Esophagus muscularis mucosa (tissue), 4 donors: ENCODE results near the gene ATG16L2. TPM values are rescaled to one million over a fixed set of nuclear protein-coding genes. Genes with fewer than 3 reads are reported as not detected.
A peak's percentile ranks its signal among the peaks of the same experiment; 100 is the strongest.

Experiments used
- DNase-seq: peaks from one replicate; pipeline ENCODE4 v3.0.0-alpha.2; 2017; ENCODE audit errors: extremely low spot score
- H3K27ac ChIP-seq, 4 donors: fragments of 200-600 bp; sonication (generic); replicated peaks in 1 of 4; 1 replicate in 3 of 4; 2 replicates in 1 of 4; pipeline ENCODE4 v1.5.1; 2016 to 2019; ENCODE audit warnings: mild to moderate bottlenecking in 1 of 4
- H3K27me3 ChIP-seq, 4 donors: fragments of 200-600 bp; sonication (generic); one replicate each; pipeline versions ENCODE4 v1.5.1 to v1.6.0; 2016 to 2019
- H3K36me3 ChIP-seq, 4 donors: fragments of 200-600 bp; sonication (generic); one replicate each; pipeline ENCODE4 v1.5.1; 2016 to 2019
- H3K4me1 ChIP-seq, 4 donors: fragments of 200-600 bp; sonication (generic); one replicate each; pipeline ENCODE4 v1.5.1; 2016 to 2019
- H3K4me3 ChIP-seq, 4 donors: fragments of 200-600 bp; sonication (generic); 1 replicate in 2 of 4; 2 replicates in 2 of 4; pipeline ENCODE4 v1.5.1; 2016 to 2019; ENCODE audit warnings: mild to moderate bottlenecking in 4 of 4, moderate library complexity in 1 of 4
- H3K9me3 ChIP-seq, 4 donors: fragments of 200-600 bp; sonication (generic); 1 replicate in 3 of 4; 2 replicates in 1 of 4; pipeline ENCODE4 v1.5.1; 2016 to 2019
- CTCF ChIP-seq, 3 experiments: fragments of 200-600 bp in 2 of 3; fragments of 450-650 bp in 1 of 3; sonication (generic) in 2 of 3; IDR thresholded peaks; one replicate each; pipeline ENCODE4 v1.5.1; 2017 to 2019; ENCODE audit warnings: antibody characterized with exemption in 3 of 3, mild to moderate bottlenecking in 2 of 3, moderate library complexity in 1 of 3
- EP300 ChIP-seq: sonication (generic); formaldehyde crosslinking; IDR thresholded peaks from one replicate; pipeline ENCODE4 v1.6.1; 2017; ENCODE audit warnings: antibody characterized with exemption
- POLR2A ChIP-seq: fragments of 450-650 bp; IDR thresholded peaks from one replicate; pipeline ENCODE4 v1.6.1; 2017; ENCODE audit warnings: antibody characterized with exemption, moderate library complexity, mild to moderate bottlenecking, low read depth
- POLR2AphosphoS5 ChIP-seq, 2 donors: sonication (generic); formaldehyde crosslinking; IDR thresholded peaks; one replicate each; pipeline ENCODE4 v1.6.1; 2017; ENCODE audit warnings: antibody characterized with exemption in 2 of 2
- WGBS: methylation state at CpG from one replicate; pipeline ENCODE4 v1.1.5; 2018; 5-methylcytosine and 5-hydroxymethylcytosine counted together
- intact Hi-C: fragments of 100-400 bp; cut with DNase I; formaldehyde crosslinking; loops from one replicate; pipeline ENCODE4 v1.15.1; 2023
- total RNA-seq, 4 donors: library from RNA; depleted of rRNA; stranded (reverse); fragments of >200 nt; gene quantifications; one replicate each; pipeline versions ENCODE4 v1.1.0 to v1.2.1, GENCODE V29; 2016

ATG16L2 gene
- total RNA-seq, 4 donors from 2014 or later, result 11.8 to 19.3 (median 18.2) TPM

GRCh38 chr11:72842653-72843330, 28.6 kb downstream of the ATG16L2 start:
- 88% methylated on average over 14 of the region's 14 CpGs for WGBS
- no peak for DNase-seq
- H3K27me3 ChIP-seq, result no peaks in the 10 kb centered on the region
- H3K36me3 ChIP-seq, result peaks cover 20 to 81% (median 47%) of the 10 kb centered on the region in 4 donors
- intact Hi-C loops, result no loop called here
- H3K9me3 ChIP-seq, result no peaks in the 10 kb centered on the region
- TF ChIP-seq POLR2A (no peak), POLR2AphosphoS5 (IDR thresholded peaks at IDR 0.05) (no peak), CTCF (IDR thresholded peaks at IDR 0.05) (no peak), EP300 (no peak)
- peaks cover 0 to 24% (median 2%) of the 10 kb centered on the region in 4 donors for H3K4me1 ChIP-seq
- no peak overlapping the region for H3K4me3 ChIP-seq
- H3K27ac ChIP-seq, result no peak overlapping the region

- no peak overlapping the region for H3K4me3 ChIP-seq
- TF ChIP-seq CTCF (IDR thresholded peaks at IDR 0.05) (no peak), POLR2AphosphoS5 (IDR thresholded peaks at IDR 0.05) (no peak), POLR2A (no peak), EP300 (no peak)
- H3K9me3 ChIP-seq, result no peaks in the 10 kb centered on the region
- no peak for DNase-seq
- intact Hi-C loops, result no loop called here
- H3K36me3 ChIP-seq, result peaks cover 13 to 66% (median 36%) of the 10 kb centered on the region in 4 donors
- WGBS, result 78% methylated on average over 4 of the region's 4 CpGs
- H3K27me3 ChIP-seq, result no peaks in the 10 kb centered on the region
- peaks cover 0 to 23% (median 0%) of the 10 kb centered on the region in 4 donors for H3K4me1 ChIP-seq
- H3K27ac ChIP-seq, result no peak overlapping the region
Observed at GRCh38 chr11:72844356-72844755, 30.1 kb downstream of the ATG16L2 start.

- no peak for DNase-seq
- peaks cover 0 to 24% (median 2%) of the 10 kb centered on the region in 4 donors for H3K36me3 ChIP-seq
- H3K4me1 ChIP-seq, result peaks cover 0 to 6% (median 0%) of the 10 kb centered on the region in 4 donors
- H3K4me3 ChIP-seq, result no peak overlapping the region
- no peaks in the 10 kb centered on the region for H3K9me3 ChIP-seq
- 74% methylated on average over 6 of the region's 6 CpGs for WGBS
- TF ChIP-seq CTCF (IDR thresholded peaks at IDR 0.05) (peak; percentile 55 to 72 (median 62)), POLR2A (no peak), POLR2AphosphoS5 (IDR thresholded peaks at IDR 0.05) (no peak), EP300 (no peak)
- no peaks in the 10 kb centered on the region for H3K27me3 ChIP-seq
- intact Hi-C loops, result no loop called here
- no peak overlapping the region for H3K27ac ChIP-seq
Observed at GRCh38 chr11:72848846-72849466, 34.7 kb downstream of the ATG16L2 start.

- H3K36me3 ChIP-seq, result peaks cover 0 to 5% (median 0%) of the 10 kb centered on the region in 4 donors
- no peaks in the 10 kb centered on the region for H3K9me3 ChIP-seq
- H3K27me3 ChIP-seq, result no peaks in the 10 kb centered on the region
- WGBS, result 91% methylated on average over 3 of the region's 3 CpGs
- intact Hi-C loops, result no loop called here
- no peak overlapping the region for H3K4me3 ChIP-seq
- no peak overlapping the region for H3K27ac ChIP-seq
- peaks cover 2 to 6% (median 5%) of the 10 kb centered on the region in 4 donors for H3K4me1 ChIP-seq
- TF ChIP-seq POLR2AphosphoS5 (IDR thresholded peaks at IDR 0.05) (no peak), POLR2A (no peak), CTCF (IDR thresholded peaks at IDR 0.05) (no peak), EP300 (no peak)
- no peak for DNase-seq
Observed at GRCh38 chr11:72850832-72851231, 36.6 kb downstream of the ATG16L2 start.
